H1 (cell line): ENCODE data around the gene MDM1. TPM values are rescaled to one million over a fixed set of nuclear protein-coding genes. Genes with fewer than 3 reads are reported as not detected.

ENCODE experiments used
- ATF2 ChIP-seq: IDR thresholded peaks from 2 replicates; pipeline ENCODE4 v1.6.1; 2012; ENCODE audit warnings: low read length, inconsistent platforms
- CHD7 ChIP-seq: fragments of 300-600 bp; sonication (generic); IDR thresholded peaks from 2 replicates; pipeline ENCODE4 v1.7.1; 2012; ENCODE audit warnings: low read length, moderate library complexity, mild to moderate bottlenecking, inconsistent platforms; ENCODE audit not compliant: insufficient replicate concordance
- FOSL1 ChIP-seq: IDR thresholded peaks from 2 replicates; pipeline ENCODE4 v1.6.1; 2011; ENCODE audit warnings: mild to moderate bottlenecking, low read depth, low read length, moderate library complexity; ENCODE audit not compliant: insufficient read depth
- NRF1 ChIP-seq: IDR thresholded peaks from 2 replicates; pipeline ENCODE4 v1.6.1; 2011; ENCODE audit warnings: mild to moderate bottlenecking, low read depth, low read length, improper control_type of control experiment
- PHF8 ChIP-seq: fragments of 200-600 bp; sonication (generic); conservative IDR thresholded peaks from 2 replicates; pipeline ENCODE4 v1.7.1; 2012; ENCODE audit warnings: low read depth, mild to moderate bottlenecking, inconsistent platforms, low read length, moderate library complexity
- SAP30 ChIP-seq: fragments of 300-600 bp; sonication (generic); IDR thresholded peaks from 2 replicates; pipeline ENCODE4 v1.7.1; 2012; ENCODE audit warnings: low read length, moderate library complexity, mild to moderate bottlenecking, inconsistent platforms; ENCODE audit not compliant: insufficient read depth, insufficient replicate concordance
- SIN3A ChIP-seq, 2 experiments: IDR thresholded peaks in 1 of 2; conservative IDR thresholded peaks in 1 of 2; 2 replicates each; pipeline ENCODE4 v1.6.1; 2011 to 2012; ENCODE audit warnings: low read length in 2 of 2, improper control_type of control experiment in 1 of 2, low read depth in 1 of 2, mild to moderate bottlenecking in 1 of 2
- polyA plus RNA-seq, 7 experiments: library from polyadenylated mRNA; depleted of rRNA in 3 of 7; stranded (reverse) in 5 of 7; unstranded in 2 of 7; fragments of >200 nt in 5 of 7; fragments of 200-250 nt in 2 of 7; gene quantifications; 1 replicate in 5 of 7; 2 replicates in 1 of 7; 4 replicates in 1 of 7; pipeline versions ENCODE4 v1.2.1 to v1.2.3, GENCODE V29; 2011 to 2013; ENCODE audit warnings: missing spikeins in 2 of 7, mixed read lengths in 2 of 7
- total RNA-seq: library from RNA; stranded (reverse); fragmentation: NEBNext Ultra II Directional; extraction: Animal tissue kit (Norgen Biotek cat#: 25700); gene quantifications from 2 replicates; pipeline ENCODE4 v1.2.1, GENCODE V29; 2021
- TF ChIP-seq, protein P1 (sequence below): IDR thresholded peaks from 2 replicates; pipeline ENCODE4 v1.6.1; 2012; ENCODE audit warnings: inconsistent platforms

The MDM1 gene
- total and polyA plus RNA-seq, 2 of the 8 experiments (the other 6 are each of a cell fraction or from before 2014, with no cell fraction given): 3.1 to 10.7 TPM

DNA sequence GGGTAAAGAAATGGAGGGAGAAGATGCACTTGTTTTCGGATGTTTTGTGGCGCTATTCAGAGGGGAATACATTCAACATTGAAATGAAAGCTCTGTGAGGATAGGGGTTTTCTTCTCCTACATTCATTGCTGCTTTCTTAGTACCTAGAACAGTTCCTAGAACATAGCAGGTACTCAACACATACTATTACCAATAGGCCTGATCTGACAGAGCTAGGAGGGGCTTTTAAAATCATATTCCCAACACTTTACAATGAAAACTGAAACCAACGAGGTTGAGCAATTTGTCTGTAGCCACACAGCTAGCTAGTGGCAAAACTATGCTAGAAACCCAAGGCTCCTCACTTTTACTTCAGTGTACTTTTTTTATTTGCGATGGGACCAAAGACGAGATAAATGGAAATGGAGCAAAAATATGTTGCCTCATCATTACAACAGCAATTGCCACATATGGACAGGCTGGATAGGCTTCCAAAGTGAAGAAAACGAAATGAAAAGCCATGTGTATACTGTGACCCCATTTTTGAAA is 55.7 kb downstream of the MDM1 start (continued):
- TF ChIP-seq CHD7: no peak
- no peak for TF ChIP-seq SIN3A (conservative IDR thresholded peaks at IDR 0.05 in 1 of 2, IDR thresholded peaks at IDR 0.05 in 1 of 2; ENCODE audit: low read depth in 1 of 2, low read length in 2 of 2)
- no peak for TF ChIP-seq FOSL1
- TF ChIP-seq SAP30: no peak
- no peak for TF ChIP-seq ATF2
- no peak for TF ChIP-seq PHF8
- TF ChIP-seq, protein P1, sequence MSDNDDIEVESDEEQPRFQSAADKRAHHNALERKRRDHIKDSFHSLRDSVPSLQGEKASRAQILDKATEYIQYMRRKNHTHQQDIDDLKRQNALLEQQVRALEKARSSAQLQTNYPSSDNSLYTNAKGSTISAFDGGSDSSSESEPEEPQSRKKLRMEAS: no peak
- no peak for TF ChIP-seq NRF1
